ENCODE data around the gene TRPV4.
A peak's percentile ranks its signal among the peaks of the same experiment; 100 is the strongest.

TRPV4 gene

GRCh38 chr12:109802828-109803227 is 30.4 kb downstream of the TRPV4 start:
- Histone ChIP-seq H3K27ac (ENCODE audit: extremely low read depth, low read depth, low read length) (no peak overlapping the region), H3K4me3 (ENCODE audit: low read depth, low read length) (no peak overlapping the region), H3K9me3 (ENCODE audit: control insufficient read depth, insufficient read depth, low read depth, low read length) (no peaks in the 10 kb centered on the region), H3K4me1 (ENCODE audit: control insufficient read depth, insufficient read depth, low read length) (no peaks in the 10 kb centered on the region), H3K36me3 (ENCODE audit: control insufficient read depth in 2 of 2, insufficient read depth in 1 of 2, low read length in 2 of 2) (no peaks in the 10 kb centered on the region)
- ChIA-PET CTCF (interaction anchor here (0.6 kb wide), 1 partner anchor 42 kb away, joined by 4 read pairs; no protein-coding TSS in a partner anchor), POLR2A (no interaction called here)
- TF ChIP-seq ZNF366 (tag by site-specific recombination; conservative IDR thresholded peaks at IDR 0.05) (peak; percentile 28; the same call in 1 of the 2 replicates), SP2 (tag by site-specific recombination; IDR thresholded peaks at IDR 0.05) (no peak)

- no peak overlapping the region for H3K4me3 ChIP-seq (ENCODE audit: low read depth, low read length)
- CTCF ChIA-PET = interaction anchor here (0.6 kb wide), 1 partner anchor 649 kb away, joined by 3 read pairs; no protein-coding TSS in a partner anchor
- no peak overlapping the region for H3K27ac ChIP-seq (ENCODE audit: extremely low read depth, low read depth, low read length)
- no peaks in the 10 kb centered on the region for H3K4me1 ChIP-seq (ENCODE audit: control insufficient read depth, insufficient read depth, low read length)
- no peaks in the 10 kb centered on the region for H3K9me3 ChIP-seq (ENCODE audit: control insufficient read depth, insufficient read depth, low read depth, low read length)
- POLR2A ChIA-PET = no interaction called here
- no peaks in the 10 kb centered on the region for H3K36me3 ChIP-seq (ENCODE audit: control insufficient read depth in 2 of 2, insufficient read depth in 1 of 2, low read length in 2 of 2)
- no peak for TF ChIP-seq ZNF707 (tag by site-specific recombination; IDR thresholded peaks at IDR 0.05)
- TF ChIP-seq ZNF558 (tag by site-specific recombination; IDR thresholded peaks at IDR 0.05) = no peak
- TF ChIP-seq, protein P1, sequence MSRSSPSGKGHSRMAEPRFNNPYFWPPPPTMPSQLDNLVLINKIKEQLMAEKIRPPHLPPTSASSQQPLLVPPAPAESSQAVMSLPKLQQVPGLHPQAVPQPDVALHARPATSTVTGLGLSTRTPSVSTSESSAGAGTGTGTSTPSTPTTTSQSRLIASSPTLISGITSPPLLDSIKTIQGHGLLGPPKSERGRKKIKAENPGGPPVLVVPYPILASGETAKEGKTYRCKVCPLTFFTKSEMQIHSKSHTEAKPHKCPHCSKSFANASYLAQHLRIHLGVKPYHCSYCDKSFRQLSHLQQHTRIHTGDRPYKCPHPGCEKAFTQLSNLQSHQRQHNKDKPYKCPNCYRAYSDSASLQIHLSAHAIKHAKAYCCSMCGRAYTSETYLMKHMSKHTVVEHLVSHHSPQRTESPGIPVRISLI (tag by site-specific recombination; IDR thresholded peaks at IDR 0.05) = no peak
- TF ChIP-seq ZBTB7A (tag by site-specific recombination; IDR thresholded peaks at IDR 0.05; ENCODE audit: low read depth) = no peak
- no peak for TF ChIP-seq ZNF692 (tag by site-specific recombination; IDR thresholded peaks at IDR 0.05)
- TF ChIP-seq ZNF24 (tag by site-specific recombination; IDR thresholded peaks at IDR 0.05) = no peak
- no peak for TF ChIP-seq ZBTB11 (tag by site-specific recombination; conservative IDR thresholded peaks at IDR 0.05; ENCODE audit: low read depth)
- TF ChIP-seq REST (tag by site-specific recombination; IDR thresholded peaks at IDR 0.05) = no peak
- TF ChIP-seq PBX3 (CRISPR knock-in tag; IDR thresholded peaks at IDR 0.05) = no peak
- no peak for TF ChIP-seq PRDM10 (tag by site-specific recombination; IDR thresholded peaks at IDR 0.05)
- TF ChIP-seq WT1 (tag by site-specific recombination; IDR thresholded peaks at IDR 0.05) = no peak
- TF ChIP-seq ZNF311 (tag by site-specific recombination; IDR thresholded peaks at IDR 0.05; ENCODE audit: borderline replicate concordance) = no peak
- TF ChIP-seq ZBTB48 (tag by site-specific recombination; IDR thresholded peaks at IDR 0.05) = no peak
Observed at GRCh38 chr12:109800536-109800935, 32.7 kb downstream of the TRPV4 start.
